ENCODE measurements around the gene SOD3. TPM values are rescaled to one million over a fixed set of nuclear protein-coding genes. Genes with fewer than 3 reads are reported as not detected.

Gene SOD3
- total RNA-seq, 1 experiment from 2014 or later: 112 TPM

DNA sequence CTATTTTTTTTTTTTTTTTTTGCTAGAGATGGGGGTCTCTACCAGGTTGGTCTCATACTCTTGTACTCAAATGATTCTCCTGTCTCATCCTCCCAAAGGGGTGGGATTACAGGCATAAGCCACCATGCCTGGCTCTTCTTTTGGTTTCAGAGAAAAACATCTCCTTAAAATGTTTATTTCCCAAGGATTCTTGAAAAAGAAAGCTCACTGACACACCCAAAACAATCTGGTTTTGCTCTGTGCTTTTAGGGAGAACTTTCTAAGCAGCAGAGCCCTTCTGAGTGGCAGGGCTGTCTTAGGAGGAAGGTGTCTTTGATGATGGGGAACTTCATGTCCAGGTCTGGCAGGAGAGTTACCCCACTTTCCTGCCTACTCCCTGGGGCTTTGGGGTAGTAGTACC, 1.2 kb downstream of the SOD3 start:
- no peak for DNase-seq (ENCODE audit: low read depth)
- in situ Hi-C loops (cut with HindIII; ENCODE audit: low pct_unique_long_range_greater_than_20kb, low sequenced_read_pairs): no loop called here

- in situ Hi-C loops (cut with HindIII; ENCODE audit: low pct_unique_long_range_greater_than_20kb, low sequenced_read_pairs): no loop called here
- no peak for DNase-seq (ENCODE audit: low read depth)
These were observed 2.8 kb downstream of the SOD3 start for GRCh38 chr4:24798036-24798610.

DNA sequence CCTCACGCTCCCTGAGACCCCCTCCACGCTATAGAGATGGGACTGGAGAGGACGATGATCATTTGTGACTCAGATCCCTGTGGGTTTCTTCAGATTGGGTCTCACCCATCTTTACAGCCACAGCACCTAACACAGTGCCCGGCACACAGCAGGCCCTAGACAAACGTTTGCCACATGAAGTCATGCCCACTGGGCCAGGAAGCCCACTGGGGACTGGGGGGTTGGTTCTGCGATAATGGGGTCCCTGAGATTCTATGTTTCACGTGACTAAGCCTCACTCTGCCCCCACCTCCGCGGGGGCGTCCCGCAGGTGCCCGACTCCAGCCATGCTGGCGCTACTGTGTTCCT, 3.8 kb downstream of the SOD3 start:
- in situ Hi-C loops (cut with HindIII; ENCODE audit: low pct_unique_long_range_greater_than_20kb, low sequenced_read_pairs): no loop called here
- no peak for DNase-seq (ENCODE audit: low read depth)

DNA sequence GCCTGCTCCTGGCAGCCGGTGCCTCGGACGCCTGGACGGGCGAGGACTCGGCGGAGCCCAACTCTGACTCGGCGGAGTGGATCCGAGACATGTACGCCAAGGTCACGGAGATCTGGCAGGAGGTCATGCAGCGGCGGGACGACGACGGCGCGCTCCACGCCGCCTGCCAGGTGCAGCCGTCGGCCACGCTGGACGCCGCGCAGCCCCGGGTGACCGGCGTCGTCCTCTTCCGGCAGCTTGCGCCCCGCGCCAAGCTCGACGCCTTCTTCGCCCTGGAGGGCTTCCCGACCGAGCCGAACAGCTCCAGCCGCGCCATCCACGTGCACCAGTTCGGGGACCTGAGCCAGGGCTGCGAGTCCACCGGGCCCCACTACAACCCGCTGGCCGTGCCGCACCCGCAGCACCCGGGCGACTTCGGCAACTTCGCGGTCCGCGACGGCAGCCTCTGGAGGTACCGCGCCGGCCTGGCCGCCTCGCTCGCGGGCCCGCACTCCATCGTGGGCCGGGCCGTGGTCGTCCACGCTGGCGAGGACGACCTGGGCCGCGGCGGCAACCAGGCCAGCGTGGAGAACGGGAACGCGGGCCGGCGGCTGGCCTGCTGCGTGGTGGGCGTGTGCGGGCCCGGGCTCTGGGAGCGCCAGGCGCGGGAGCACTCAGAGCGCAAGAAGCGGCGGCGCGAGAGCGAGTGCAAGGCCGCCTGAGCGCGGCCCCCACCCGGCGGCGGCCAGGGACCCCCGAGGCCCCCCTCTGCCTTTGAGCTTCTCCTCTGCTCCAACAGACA, 4.4 kb downstream of the SOD3 start:
- in situ Hi-C loops (cut with HindIII; ENCODE audit: low pct_unique_long_range_greater_than_20kb, low sequenced_read_pairs): no loop called here
- DNase-seq (ENCODE audit: low read depth): no peak

DNA sequence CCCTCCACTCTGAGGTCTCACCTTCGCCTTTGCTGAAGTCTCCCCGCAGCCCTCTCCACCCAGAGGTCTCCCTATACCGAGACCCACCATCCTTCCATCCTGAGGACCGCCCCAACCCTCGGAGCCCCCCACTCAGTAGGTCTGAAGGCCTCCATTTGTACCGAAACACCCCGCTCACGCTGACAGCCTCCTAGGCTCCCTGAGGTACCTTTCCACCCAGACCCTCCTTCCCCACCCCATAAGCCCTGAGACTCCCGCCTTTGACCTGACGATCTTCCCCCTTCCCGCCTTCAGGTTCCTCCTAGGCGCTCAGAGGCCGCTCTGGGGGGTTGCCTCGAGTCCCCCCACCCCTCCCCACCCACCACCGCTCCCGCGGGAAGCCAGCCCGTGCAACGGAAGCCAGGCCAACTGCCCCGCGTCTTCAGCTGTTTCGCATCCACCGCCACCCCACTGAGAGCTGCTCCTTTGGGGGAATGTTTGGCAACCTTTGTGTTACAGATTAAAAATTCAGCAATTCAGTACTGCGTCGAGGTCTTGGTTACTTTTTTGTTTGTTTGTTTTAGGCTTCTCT, 5.0 kb downstream of the SOD3 start:
- in situ Hi-C loops (cut with HindIII; ENCODE audit: low pct_unique_long_range_greater_than_20kb, low sequenced_read_pairs): no loop called here
- no peak for DNase-seq (ENCODE audit: low read depth)

DNA sequence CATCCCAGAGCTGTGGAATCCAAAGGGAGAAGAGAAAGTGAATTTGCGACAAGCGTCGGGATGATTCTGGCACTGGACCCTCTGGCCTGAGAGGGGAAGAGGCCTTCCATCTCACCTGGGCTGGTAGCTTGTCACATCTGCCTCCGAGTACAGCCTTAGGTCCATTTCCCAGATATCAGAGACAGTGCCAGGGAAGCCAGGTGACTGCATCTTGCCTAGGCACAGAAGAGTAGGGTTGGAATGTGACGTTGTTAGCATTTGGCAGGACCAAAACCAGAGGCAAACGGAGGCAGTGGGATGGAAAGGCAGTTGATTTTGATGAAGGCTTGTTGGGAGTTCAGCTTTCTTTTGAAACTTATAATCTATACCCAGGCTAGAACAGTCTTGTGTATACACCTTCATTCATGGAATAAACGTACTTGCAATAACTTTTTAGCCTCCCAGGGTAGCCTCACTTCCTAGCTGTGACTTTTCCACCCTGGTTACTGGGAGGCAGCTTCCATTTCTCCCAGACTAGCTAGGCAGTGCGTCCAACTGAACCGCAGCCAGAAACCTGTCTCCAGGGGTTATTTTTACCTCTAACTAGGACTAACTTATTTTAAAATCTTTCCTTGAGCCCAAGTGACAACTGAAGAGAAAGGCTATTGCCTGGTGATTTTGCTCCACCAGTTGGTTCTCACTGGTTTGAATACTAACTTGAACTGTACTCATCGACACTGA, 5.9 kb downstream of the SOD3 start:
- no peak for DNase-seq (ENCODE audit: low read depth)
- in situ Hi-C loops (cut with HindIII; ENCODE audit: low pct_unique_long_range_greater_than_20kb, low sequenced_read_pairs): no loop called here

DNA sequence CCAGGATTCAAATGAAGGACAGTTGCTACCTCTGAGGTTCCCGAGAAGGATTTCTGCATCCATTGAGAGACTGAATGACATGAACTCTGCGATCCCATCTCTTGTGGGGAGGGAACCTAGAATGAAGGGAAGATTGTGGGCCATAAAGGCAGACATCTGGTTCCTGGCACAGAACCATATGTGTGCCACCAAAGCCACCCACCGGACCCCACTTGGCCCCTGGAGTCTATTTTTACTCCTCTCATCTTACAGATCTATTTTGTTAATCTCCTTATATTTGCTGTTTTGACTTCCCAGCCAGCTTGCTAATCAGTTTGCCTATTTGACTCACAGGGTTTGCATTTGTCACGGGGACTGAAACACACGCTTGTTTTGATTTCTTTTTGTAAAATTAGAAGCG, 7.3 kb downstream of the SOD3 start:
- DNase-seq (ENCODE audit: low read depth): no peak
- in situ Hi-C loops (cut with HindIII; ENCODE audit: low pct_unique_long_range_greater_than_20kb, low sequenced_read_pairs): no loop called here

GRCh38 chr4:24805067-24805466, 9.7 kb downstream of the SOD3 start:
- in situ Hi-C loops (cut with HindIII; ENCODE audit: low pct_unique_long_range_greater_than_20kb, low sequenced_read_pairs): no loop called here
- DNase-seq (ENCODE audit: low read depth): no peak

- DNase-seq (ENCODE audit: low read depth): no peak
- in situ Hi-C loops (cut with HindIII; ENCODE audit: low pct_unique_long_range_greater_than_20kb, low sequenced_read_pairs): no loop called here
These were observed 10.2 kb downstream of the SOD3 start for GRCh38 chr4:24805566-24805965.

DNA sequence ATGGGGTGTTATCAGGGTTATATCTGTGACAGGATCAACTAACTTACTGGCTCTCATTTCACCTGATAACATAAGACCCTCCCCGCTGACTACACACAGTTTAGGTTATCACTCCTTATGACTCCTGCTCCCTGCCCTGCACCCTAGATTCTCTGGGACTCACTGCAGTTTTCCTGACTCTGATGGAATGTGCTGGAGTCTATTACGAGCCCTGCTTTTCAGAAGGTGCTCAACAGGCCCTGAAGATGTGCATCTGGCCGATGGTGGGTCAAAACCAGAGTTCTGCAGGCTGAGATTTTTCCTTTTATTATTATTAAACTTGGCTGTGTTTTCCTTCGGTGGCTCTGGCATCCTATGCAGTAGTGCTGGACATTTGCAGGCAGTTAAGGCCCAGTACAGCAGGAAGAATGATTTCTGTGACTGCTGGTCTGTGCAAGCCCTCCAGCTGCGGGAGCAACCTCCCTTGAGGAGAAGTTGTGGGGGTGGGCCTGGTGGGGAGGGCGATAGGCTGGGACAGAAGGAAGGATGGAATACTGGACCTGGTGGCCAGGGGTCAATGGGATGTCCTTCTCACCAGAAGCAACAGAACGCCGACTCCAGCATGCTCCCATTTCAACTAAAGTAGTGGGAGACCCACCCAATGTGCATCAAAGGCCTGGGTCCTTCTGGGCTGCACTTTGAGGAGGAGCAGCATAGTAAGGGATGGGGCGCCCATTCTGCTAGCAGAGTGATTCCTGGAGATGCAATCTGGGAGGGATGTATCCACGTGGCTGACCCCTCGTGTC, 11.0 kb downstream of the SOD3 start:
- DNase-seq (ENCODE audit: low read depth): no peak

GRCh38 chr4:24807611-24808010, 12.2 kb downstream of the SOD3 start:
- DNase-seq (ENCODE audit: low read depth): no peak
- in situ Hi-C loops (cut with HindIII; ENCODE audit: low pct_unique_long_range_greater_than_20kb, low sequenced_read_pairs): no loop called here

More for the DNA sequence above, 11.0 kb downstream of the SOD3 start:
- in situ Hi-C loops (cut with HindIII; ENCODE audit: low pct_unique_long_range_greater_than_20kb, low sequenced_read_pairs): no loop called here

- in situ Hi-C loops (cut with HindIII; ENCODE audit: low pct_unique_long_range_greater_than_20kb, low sequenced_read_pairs): no loop called here
These were observed 12.9 kb downstream of the SOD3 start for GRCh38 chr4:24808261-24808660.

GRCh38 chr4:24808955-24809354, 13.6 kb downstream of the SOD3 start:
- DNase-seq (ENCODE audit: low read depth): no peak
- in situ Hi-C loops (cut with HindIII; ENCODE audit: low pct_unique_long_range_greater_than_20kb, low sequenced_read_pairs): no loop called here

More at GRCh38 chr4:24808261-24808660, 12.9 kb downstream of the SOD3 start:
- no peak for DNase-seq (ENCODE audit: low read depth)

DNA sequence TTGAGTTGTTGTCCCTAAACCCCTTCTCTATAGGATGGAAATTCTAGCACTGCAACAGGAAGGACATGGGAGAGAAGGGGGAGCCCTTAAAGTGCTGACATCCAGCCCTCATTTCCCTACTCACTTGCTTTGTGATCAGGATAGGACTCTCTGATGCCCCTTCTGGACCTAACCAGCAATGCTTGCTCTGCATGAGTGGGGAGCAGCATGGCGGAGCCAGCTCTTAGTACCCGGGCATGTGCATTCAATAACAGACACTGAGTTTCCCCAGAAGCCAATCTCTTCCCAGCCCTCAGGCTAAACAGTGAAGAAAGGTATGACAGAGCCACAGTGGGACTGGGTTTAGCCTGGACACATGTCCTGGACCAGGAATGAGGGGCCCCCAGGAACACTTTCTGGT, 14.0 kb downstream of the SOD3 start:
- no peak for DNase-seq (ENCODE audit: low read depth)
- in situ Hi-C loops (cut with HindIII; ENCODE audit: low pct_unique_long_range_greater_than_20kb, low sequenced_read_pairs): no loop called here

GRCh38 chr4:24809815-24810405, 14.5 kb downstream of the SOD3 start:
- in situ Hi-C loops (cut with HindIII; ENCODE audit: low pct_unique_long_range_greater_than_20kb, low sequenced_read_pairs): no loop called here
- DNase-seq (ENCODE audit: low read depth): no peak

- in situ Hi-C loops (cut with HindIII; ENCODE audit: low pct_unique_long_range_greater_than_20kb, low sequenced_read_pairs): no loop called here
- no peak for DNase-seq (ENCODE audit: low read depth)
These were observed 15.7 kb downstream of the SOD3 start for GRCh38 chr4:24810871-24811631.

- in situ Hi-C loops (cut with HindIII; ENCODE audit: low pct_unique_long_range_greater_than_20kb, low sequenced_read_pairs): no loop called here
- no peak for DNase-seq (ENCODE audit: low read depth)
These were observed 18.4 kb downstream of the SOD3 start for GRCh38 chr4:24813732-24814131.
